ENCODE measurements around the gene RASSF4.

RASSF4 gene

DNA sequence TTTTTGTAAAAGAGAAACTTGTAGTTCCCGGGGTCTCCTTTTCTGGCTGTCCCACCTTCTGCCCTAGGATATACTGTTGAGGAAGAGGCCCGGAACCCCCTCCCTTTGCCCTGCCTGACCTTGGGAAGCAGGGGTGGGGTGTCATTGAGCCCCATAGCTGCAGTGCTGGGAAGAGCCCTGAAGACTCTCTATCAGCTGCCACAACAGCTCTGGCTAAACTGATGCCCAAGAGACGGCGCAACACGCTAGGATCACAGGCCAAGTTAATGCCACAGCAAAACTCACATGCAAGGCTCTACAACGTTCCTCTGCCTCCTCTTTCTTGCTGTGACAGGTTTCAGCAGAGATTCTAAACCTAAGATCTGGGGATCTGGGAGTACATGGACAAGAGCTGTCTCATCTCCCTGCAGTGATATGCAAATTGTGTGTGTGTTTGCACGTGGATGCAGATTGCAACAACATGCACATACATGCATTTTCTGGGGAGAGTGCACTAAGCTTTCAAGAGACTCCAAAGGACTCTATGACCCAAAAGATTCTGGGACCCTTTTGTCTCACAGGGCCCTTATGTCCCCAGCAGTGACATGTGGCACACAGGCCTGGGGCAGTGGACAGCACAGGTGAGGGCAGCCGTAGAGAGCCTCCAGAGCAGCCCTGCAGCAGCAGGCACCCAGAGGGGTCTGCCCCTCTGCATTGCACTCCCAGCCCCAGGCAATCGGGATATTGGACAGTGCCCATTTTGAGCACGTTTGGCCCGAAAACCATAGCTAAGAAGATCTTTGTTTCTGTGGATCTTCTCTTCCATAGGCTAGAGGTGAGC lies 2.5 kb downstream of the RASSF4 start:
- Mint-ChIP-seq H3K36me3 (no peaks in the 10 kb centered on the region), H3K4me1 (peaks cover 31% of the 10 kb centered on the region), H3K27me3 (no peaks in the 10 kb centered on the region), H3K27ac (no peak overlapping the region), H3K4me3 (no peak overlapping the region), H3K9me3 (no peaks in the 10 kb centered on the region)

GRCh38 chr10:44962870-44963738 lies 3.5 kb downstream of the RASSF4 start:
- Mint-ChIP-seq H3K4me1 (peaks cover 35% of the 10 kb centered on the region), H3K4me3 (no peak overlapping the region), H3K27me3 (no peaks in the 10 kb centered on the region), H3K9me3 (no peaks in the 10 kb centered on the region), H3K27ac (no peak overlapping the region), H3K36me3 (no peaks in the 10 kb centered on the region)

- H3K27me3 Mint-ChIP-seq = no peaks in the 10 kb centered on the region
- H3K4me1 Mint-ChIP-seq = peaks cover 35% of the 10 kb centered on the region
- no peaks in the 10 kb centered on the region for H3K36me3 Mint-ChIP-seq
- H3K27ac Mint-ChIP-seq = no peak overlapping the region
- no peak overlapping the region for H3K4me3 Mint-ChIP-seq
- no peaks in the 10 kb centered on the region for H3K9me3 Mint-ChIP-seq
Measured at GRCh38 chr10:44963772-44964633, 4.4 kb downstream of the RASSF4 start.

DNA sequence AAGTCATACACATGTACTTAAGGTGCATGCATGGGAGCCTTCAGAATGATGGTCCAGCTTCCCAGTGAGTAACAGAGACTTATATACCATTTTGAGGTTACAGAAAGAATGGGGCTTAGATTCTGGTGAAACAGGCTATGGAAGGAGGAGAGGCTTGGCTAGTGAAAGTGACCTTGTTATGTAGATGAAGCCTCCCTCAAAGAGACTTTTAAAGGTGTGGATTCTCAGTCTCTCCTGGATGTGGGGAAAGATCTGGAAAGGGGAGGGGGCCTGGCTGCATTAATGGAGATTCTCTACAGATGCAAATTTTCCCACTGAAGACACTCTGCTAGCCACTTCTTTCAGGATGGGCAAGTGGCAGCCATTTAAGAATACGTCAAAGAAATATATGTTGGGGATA lies 5.5 kb downstream of the RASSF4 start:
- Mint-ChIP-seq H3K4me1 (peaks cover 35% of the 10 kb centered on the region), H3K36me3 (no peaks in the 10 kb centered on the region), H3K27me3 (no peaks in the 10 kb centered on the region), H3K9me3 (no peaks in the 10 kb centered on the region), H3K4me3 (no peak overlapping the region), H3K27ac (no peak overlapping the region)

DNA sequence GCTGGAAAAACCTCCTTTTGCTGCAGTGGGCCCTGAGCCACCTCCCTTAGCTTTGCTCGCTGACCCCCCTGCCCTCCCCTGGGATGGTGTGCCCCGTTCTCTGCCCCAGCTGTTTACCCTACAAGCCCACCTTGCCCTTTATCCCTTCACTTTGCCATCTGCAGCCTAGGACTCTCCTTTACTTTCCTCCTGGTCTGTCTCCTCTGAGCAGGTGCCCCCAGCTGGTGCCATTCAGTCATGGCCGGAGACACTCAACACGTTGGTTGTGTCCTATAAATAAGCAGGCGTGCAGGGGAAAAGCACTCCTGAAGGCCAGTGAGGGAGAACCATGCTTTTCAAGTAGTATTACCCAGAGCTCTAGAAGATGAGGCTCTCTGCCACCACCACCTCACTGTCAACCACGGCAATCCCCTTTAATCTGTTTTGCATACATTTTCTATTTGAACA lies 6.1 kb downstream of the RASSF4 start:
- Mint-ChIP-seq H3K27me3 (no peaks in the 10 kb centered on the region), H3K36me3 (no peaks in the 10 kb centered on the region), H3K4me1 (peaks cover 29% of the 10 kb centered on the region), H3K4me3 (no peak overlapping the region), H3K27ac (no peak overlapping the region), H3K9me3 (no peaks in the 10 kb centered on the region)

DNA sequence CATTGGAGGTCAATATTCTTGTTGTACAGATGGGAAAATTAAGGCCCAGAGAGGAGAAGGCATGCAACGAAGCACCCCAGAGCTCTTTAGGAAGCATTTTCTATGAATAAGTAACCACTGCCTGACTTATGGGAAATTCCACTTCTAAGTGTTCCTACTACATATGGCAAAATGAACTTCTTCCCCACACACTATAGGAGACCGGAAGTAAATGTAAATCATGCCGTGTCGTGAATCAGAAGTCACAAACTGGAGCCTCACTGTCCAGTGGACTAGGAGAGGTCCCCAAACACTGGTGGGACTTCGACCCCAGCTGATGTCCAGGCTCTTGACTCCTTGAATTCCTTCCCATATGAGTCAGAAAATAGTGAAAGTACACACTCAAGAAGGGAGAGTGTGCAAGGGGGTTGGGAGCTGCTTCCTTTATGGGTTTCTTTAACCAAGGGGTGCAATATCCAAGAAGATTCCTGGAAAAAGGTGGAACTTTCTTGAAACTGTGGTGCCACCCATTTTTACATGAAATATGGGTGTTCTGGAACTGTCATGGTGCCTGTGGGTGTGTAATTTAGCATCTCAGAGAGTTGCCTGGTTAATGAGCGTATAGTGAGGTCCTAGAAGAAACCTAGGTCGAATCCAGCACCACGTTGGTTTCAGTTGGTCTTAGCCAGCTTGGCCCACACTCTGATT lies 6.7 kb downstream of the RASSF4 start:
- H3K4me1 Mint-ChIP-seq = peaks cover 29% of the 10 kb centered on the region
- no peaks in the 10 kb centered on the region for H3K36me3 Mint-ChIP-seq
- H3K9me3 Mint-ChIP-seq = no peaks in the 10 kb centered on the region
- no peak overlapping the region for H3K4me3 Mint-ChIP-seq
- H3K27ac Mint-ChIP-seq = no peak overlapping the region
- H3K27me3 Mint-ChIP-seq = no peaks in the 10 kb centered on the region

DNA sequence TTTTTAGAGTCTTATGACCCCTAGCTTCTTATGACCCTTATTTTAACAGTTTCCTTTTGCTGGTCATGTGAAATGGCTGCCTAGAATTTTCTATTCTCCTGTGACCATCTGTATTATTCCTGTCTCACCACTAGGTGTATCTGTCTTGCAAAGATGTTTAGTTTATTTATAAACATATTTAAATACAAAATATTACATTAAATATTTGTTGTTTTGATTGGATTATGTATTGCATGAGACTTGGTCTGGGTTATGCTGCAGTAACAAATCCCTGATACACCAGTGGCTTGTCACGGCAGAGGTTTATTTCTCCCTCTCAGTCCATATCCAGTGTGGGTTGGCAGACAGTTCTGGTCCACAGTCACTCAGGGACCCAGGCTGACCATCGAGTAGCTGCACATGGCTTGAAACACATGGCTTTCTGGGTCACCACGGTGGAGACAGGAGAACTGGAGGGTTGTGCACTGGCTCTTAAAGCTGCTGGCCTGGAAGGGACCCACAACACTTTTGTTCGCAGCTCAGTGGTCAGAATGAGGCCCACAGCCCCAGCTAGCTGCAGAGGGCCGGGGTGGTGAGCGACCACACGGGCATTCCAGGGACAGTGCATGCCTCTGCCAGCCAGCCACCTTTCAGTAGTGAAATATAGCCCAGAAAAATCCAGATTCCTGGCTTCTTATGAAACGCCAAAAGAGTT lies 7.4 kb downstream of the RASSF4 start:
- H3K9me3 Mint-ChIP-seq = no peaks in the 10 kb centered on the region

DNA sequence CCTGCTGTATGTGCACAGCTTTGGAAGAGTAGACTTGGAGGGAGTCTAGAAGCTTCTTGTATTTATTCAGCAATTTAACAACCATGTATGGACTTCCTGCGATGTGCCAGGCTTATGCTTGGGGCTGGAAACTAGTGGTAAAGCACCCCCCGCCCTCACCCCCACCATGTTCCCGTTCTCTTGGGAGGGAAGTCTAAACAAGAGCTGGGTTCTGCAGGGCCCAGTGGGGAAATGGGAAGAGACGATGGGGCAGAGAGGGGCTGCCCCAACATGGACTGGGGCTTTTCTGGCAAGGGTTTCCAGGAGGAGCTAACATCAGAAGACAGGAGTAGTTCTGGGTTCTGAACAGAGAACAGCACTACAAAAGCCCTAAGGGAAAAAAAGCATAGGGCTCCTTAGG lies 8.0 kb downstream of the RASSF4 start:
- Mint-ChIP-seq H3K9me3 (no peaks in the 10 kb centered on the region), H3K36me3 (no peaks in the 10 kb centered on the region), H3K4me3 (no peak overlapping the region), H3K27ac (no peak overlapping the region), H3K4me1 (peaks cover 29% of the 10 kb centered on the region), H3K27me3 (no peaks in the 10 kb centered on the region)

More for the DNA sequence above, 7.4 kb downstream of the RASSF4 start:
- Mint-ChIP-seq H3K36me3 (no peaks in the 10 kb centered on the region), H3K27me3 (no peaks in the 10 kb centered on the region), H3K4me1 (peaks cover 29% of the 10 kb centered on the region), H3K4me3 (no peak overlapping the region), H3K27ac (no peak overlapping the region)

GRCh38 chr10:44968091-44968490 lies 8.5 kb downstream of the RASSF4 start:
- H3K4me3 Mint-ChIP-seq = no peak overlapping the region
- no peaks in the 10 kb centered on the region for H3K27me3 Mint-ChIP-seq
- H3K9me3 Mint-ChIP-seq = no peaks in the 10 kb centered on the region
- no peak overlapping the region for H3K27ac Mint-ChIP-seq
- H3K4me1 Mint-ChIP-seq = peaks cover 29% of the 10 kb centered on the region
- H3K36me3 Mint-ChIP-seq = no peaks in the 10 kb centered on the region

GRCh38 chr10:44968500-44969400 lies 9.1 kb downstream of the RASSF4 start:
- no peaks in the 10 kb centered on the region for H3K9me3 Mint-ChIP-seq
- H3K27me3 Mint-ChIP-seq = no peaks in the 10 kb centered on the region
- peak overlapping the region; percentile 14 for H3K27ac Mint-ChIP-seq
- H3K4me3 Mint-ChIP-seq = peak overlapping the region; percentile 0
- H3K36me3 Mint-ChIP-seq = no peaks in the 10 kb centered on the region
- peaks cover 29% of the 10 kb centered on the region for H3K4me1 Mint-ChIP-seq

DNA sequence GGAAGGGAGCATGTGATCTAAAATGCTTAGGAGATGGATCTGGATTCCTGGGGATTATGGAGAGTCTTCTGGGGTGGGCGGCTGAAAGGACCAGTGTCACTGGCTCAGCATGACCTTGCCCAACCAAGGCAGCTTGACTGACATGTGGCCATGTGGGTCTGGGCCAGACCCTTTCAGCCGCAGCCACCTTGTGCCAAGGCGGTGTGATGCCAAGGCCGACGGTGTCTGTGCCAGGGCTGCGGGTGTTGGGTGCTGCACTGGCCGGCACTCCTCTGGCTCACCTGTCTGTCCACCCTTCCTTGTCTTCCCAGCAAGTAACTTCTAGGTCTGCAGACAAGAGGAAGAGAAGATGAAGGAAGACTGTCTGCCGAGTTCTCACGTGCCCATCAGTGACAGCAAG lies 10.3 kb downstream of the RASSF4 start:
- Mint-ChIP-seq H3K4me1 (peaks cover 29% of the 10 kb centered on the region), H3K4me3 (no peak overlapping the region), H3K27me3 (no peaks in the 10 kb centered on the region), H3K27ac (no peak overlapping the region), H3K36me3 (no peaks in the 10 kb centered on the region), H3K9me3 (no peaks in the 10 kb centered on the region)

DNA sequence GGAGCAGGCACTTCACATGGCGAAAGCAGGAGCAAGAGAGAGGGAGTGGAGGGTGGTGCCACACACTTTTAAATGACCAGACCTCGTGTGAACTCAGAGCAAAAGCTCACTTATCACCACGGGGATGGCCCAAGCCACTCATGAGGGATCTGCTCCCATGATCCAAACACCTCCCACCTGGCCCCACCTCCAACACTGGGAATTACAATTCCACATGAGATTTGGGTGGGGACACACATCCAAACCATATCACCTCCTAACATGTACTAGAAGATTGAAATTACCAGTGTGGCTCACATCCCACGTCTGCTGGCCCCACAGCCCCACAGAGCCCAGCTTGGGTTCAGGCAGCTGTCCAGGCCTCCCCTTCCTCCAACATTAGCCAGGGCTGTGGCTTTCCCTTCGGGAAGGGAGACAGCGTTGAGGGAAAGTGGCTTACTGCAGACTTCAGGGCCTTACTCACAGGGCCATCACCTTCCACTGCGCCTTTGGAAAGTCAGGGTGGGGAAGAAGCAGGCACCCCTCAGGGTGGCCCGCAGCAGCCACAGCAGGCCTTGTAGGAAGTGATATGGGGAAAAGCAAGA lies 11.3 kb downstream of the RASSF4 start:
- Mint-ChIP-seq H3K27me3 (no peaks in the 10 kb centered on the region), H3K4me3 (no peak overlapping the region), H3K36me3 (no peaks in the 10 kb centered on the region), H3K9me3 (no peaks in the 10 kb centered on the region), H3K4me1 (peaks cover 25% of the 10 kb centered on the region), H3K27ac (no peak overlapping the region)

GRCh38 chr10:44971434-44971833 lies 11.8 kb downstream of the RASSF4 start:
- Mint-ChIP-seq H3K4me1 (peaks cover 20% of the 10 kb centered on the region), H3K9me3 (no peaks in the 10 kb centered on the region), H3K4me3 (no peak overlapping the region), H3K27ac (no peak overlapping the region), H3K27me3 (no peaks in the 10 kb centered on the region), H3K36me3 (no peaks in the 10 kb centered on the region)

All from activated naive CD4-positive, alpha-beta T cell treated with anti-CD3 and anti-CD28 coated beads, Interleukin-2, amount 50 U/mL, for 24 hours (primary cell).